ENCODE data around the gene SACS. TPM values are rescaled to one million over a fixed set of nuclear protein-coding genes. Genes with fewer than 3 reads are reported as not detected.

The SACS gene
- total and polyA plus RNA-seq, 2 of the 4 experiments (the other 2 are of a cell fraction), result 14.7 to 121 TPM

DNA sequence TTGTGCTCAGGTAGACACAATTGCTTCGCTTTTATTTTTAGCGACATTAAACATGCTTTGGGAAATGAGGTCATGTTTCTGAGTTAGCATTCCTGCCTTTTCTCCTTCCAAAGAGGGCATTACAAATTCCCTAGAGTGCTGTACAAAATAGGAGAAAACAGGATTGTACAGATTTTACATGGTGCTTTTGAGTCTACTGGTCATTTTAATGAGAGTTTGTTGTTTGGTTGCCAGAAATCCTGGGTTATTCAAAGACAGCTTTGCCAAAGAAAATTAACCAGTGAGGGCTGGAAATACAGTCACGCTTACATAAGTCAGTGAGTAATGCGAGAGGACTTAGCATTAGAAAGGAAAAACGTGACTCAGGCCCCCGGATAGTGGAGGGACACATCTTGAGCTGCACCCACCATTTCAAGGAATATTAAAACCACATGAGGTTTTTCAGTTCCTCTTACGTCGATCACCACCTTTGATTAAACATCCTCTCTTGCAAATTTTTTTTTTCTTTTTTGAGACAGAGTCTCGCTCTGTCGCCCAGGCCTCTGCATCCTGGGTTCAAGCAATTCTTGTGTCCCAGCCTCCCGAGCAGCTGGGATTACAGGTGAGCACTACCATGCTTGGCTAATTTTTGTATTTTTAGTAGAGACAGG lies 55.4 kb downstream of the SACS start (continued):
- TF ChIP-seq NFE2L2 (IDR thresholded peaks at IDR 0.05; ENCODE audit: low read depth, low read length) (peak; percentile 49; the same call in 1 of the 2 replicates), CEBPB (IDR thresholded peaks at IDR 0.05; ENCODE audit: low read depth, low read length) (peak; percentile 34; the same call in 1 of the 2 replicates), POLR2A (IDR thresholded peaks at IDR 0.05; ENCODE audit: low read depth, low read length) (no peak)

DNA sequence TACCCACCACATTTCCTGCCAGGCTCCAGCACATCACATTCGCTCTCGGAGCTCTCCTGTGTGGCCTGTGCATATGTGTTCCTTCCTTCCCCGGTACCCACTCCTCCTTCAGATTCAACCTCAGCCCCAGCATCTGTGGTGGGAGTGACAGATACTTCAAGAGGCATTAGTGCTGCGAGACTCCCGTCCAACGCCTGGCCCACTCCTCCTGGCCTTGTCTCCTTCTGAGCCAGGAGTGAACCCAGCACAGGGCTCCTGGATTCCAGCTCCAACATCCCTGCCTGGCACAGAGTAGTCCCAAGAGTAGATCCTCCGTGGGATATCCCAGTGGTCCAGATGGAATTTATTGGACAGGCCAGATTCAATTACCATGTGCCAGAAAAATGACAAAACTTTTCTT lies 55.9 kb downstream of the SACS start:
- dilution Hi-C loops (cut with HindIII; ENCODE audit: low sequenced_read_pairs, unreplicated experiment), result no loop called here
- Histone ChIP-seq H2BK120ac (ENCODE audit: low read depth, low read length) (peak overlapping the region; percentile 98), H3K36me3 (ENCODE audit: control insufficient read depth, insufficient read depth, low read length) (peaks cover 7% of the 10 kb centered on the region), H3K18ac (ENCODE audit: low read depth, low read length) (peak overlapping the region; percentile 97), H3K27me3 (ENCODE audit: control insufficient read depth, insufficient read depth, low read length) (no peaks in the 10 kb centered on the region), H3K4me1 (ENCODE audit: control insufficient read depth, insufficient read depth, low read length) (peaks cover 23% of the 10 kb centered on the region), H3K9ac (ENCODE audit: low read depth, low read length) (peak overlapping the region; percentile 33), H2BK15ac (ENCODE audit: low read depth, low read length) (peak overlapping the region; percentile 95), H3K23ac (ENCODE audit: low read depth, low read length) (peak overlapping the region; percentile 80), H2AK5ac (ENCODE audit: low read depth, low read length) (peak overlapping the region; percentile 98), H3K9me3 (ENCODE audit: control insufficient read depth, insufficient read depth, low read length) (no peaks in the 10 kb centered on the region), H3K79me1 (ENCODE audit: low read depth in 1 of 2, low read length in 2 of 2) (peaks cover 8 to 51% of the 10 kb centered on the region in 2 experiments), H3K4ac (ENCODE audit: low read depth, low read length) (peak overlapping the region; percentile 98), H4K91ac (ENCODE audit: insufficient read depth, low read depth, low read length) (peak overlapping the region; percentile 95), H2AFZ (replicated peaks; ENCODE audit: low read length, poor library complexity) (peak overlapping the region; percentile 58), H3K4me3 (ENCODE audit: insufficient read depth, low read depth, low read length) (no peak overlapping the region), H4K8ac (ENCODE audit: low read depth in 2 of 2, low read length in 2 of 2) (peak overlapping the region; percentile 44 to 86), H3K56ac (ENCODE audit: extremely low read depth, insufficient read depth, low read length) (peak overlapping the region; percentile 88), H2AK9ac (replicated peaks; ENCODE audit: low read depth, low read length, poor library complexity) (peak overlapping the region; percentile 70), H3K9me1 (ENCODE audit: insufficient read depth, low read length) (peaks cover 27% of the 10 kb centered on the region), H3K14ac (replicated peaks; ENCODE audit: low read depth, low read length) (peak overlapping the region; percentile 93), H3K27ac (ENCODE audit: insufficient read depth, low read length) (peak overlapping the region; percentile 99), H2BK5ac (ENCODE audit: low read depth, low read length, poor library complexity, severe bottlenecking) (peak overlapping the region; percentile 95), H4K20me1 (ENCODE audit: insufficient read depth, low read length) (peaks cover 12% of the 10 kb centered on the region), H4K5ac (ENCODE audit: low read depth, low read length) (peak overlapping the region; percentile 95), H3K4me2 (ENCODE audit: low read depth, low read length) (peak overlapping the region; percentile 54), H2BK20ac (ENCODE audit: low read depth, low read length) (peak overlapping the region; percentile 97)
- in situ Hi-C loops (cut with MboI; ENCODE audit: low sequenced_read_pairs), result no loop called here
- ChIA-PET CTCF (no interaction called here), POLR2A (ENCODE audit: unreplicated experiment) (no interaction called here)
- intact Hi-C loops (cut with micrococcal nuclease), result loop anchor here (5.0 to 10.0 kb wide), 5 partner anchors 70 to 520 kb away; partner anchors contain the start of genes C1QTNF9B and TNFRSF19
- no TSS peak for BruUV-seq (replicated peaks)
- no CpG with 5 or more reads among the region's 7 CpGs for WGBS, 2 experiments (ENCODE audit: extremely low coverage in 2 of 2, insufficient read length in 1 of 2)
- no peak for ATAC-seq (ENCODE audit: low read depth)
- DNase-seq, result no peak
- TF ChIP-seq, protein P1, sequence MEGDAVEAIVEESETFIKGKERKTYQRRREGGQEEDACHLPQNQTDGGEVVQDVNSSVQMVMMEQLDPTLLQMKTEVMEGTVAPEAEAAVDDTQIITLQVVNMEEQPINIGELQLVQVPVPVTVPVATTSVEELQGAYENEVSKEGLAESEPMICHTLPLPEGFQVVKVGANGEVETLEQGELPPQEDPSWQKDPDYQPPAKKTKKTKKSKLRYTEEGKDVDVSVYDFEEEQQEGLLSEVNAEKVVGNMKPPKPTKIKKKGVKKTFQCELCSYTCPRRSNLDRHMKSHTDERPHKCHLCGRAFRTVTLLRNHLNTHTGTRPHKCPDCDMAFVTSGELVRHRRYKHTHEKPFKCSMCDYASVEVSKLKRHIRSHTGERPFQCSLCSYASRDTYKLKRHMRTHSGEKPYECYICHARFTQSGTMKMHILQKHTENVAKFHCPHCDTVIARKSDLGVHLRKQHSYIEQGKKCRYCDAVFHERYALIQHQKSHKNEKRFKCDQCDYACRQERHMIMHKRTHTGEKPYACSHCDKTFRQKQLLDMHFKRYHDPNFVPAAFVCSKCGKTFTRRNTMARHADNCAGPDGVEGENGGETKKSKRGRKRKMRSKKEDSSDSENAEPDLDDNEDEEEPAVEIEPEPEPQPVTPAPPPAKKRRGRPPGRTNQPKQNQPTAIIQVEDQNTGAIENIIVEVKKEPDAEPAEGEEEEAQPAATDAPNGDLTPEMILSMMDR (conservative IDR thresholded peaks at IDR 0.05; ENCODE audit: low read depth, low read length), result no peak
- TF ChIP-seq NFE2L2 (IDR thresholded peaks at IDR 0.05; ENCODE audit: low read depth, low read length) (no peak), POLR2A (IDR thresholded peaks at IDR 0.05; ENCODE audit: low read depth, low read length) (no peak), RAD21 (IDR thresholded peaks at IDR 0.05; ENCODE audit: low read length) (no peak), CEBPB (IDR thresholded peaks at IDR 0.05; ENCODE audit: low read depth, low read length) (no peak), BHLHE40 (IDR thresholded peaks at IDR 0.05; ENCODE audit: low read depth, low read length) (no peak), MAZ (IDR thresholded peaks at IDR 0.05; ENCODE audit: borderline replicate concordance, low read depth, low read length) (no peak), RFX5 (IDR thresholded peaks at IDR 0.05; ENCODE audit: low read depth, low read length) (no peak), MAFK (IDR thresholded peaks at IDR 0.05; ENCODE audit: low read depth, low read length) (no peak), SMC3 (IDR thresholded peaks at IDR 0.05; ENCODE audit: low read depth, low read length) (no peak), CHD1 (IDR thresholded peaks at IDR 0.05; ENCODE audit: low read depth, low read length) (no peak), MXI1 (IDR thresholded peaks at IDR 0.05; ENCODE audit: borderline replicate concordance, low read depth, low read length) (no peak)
- TF ChIP-seq, protein P2, sequence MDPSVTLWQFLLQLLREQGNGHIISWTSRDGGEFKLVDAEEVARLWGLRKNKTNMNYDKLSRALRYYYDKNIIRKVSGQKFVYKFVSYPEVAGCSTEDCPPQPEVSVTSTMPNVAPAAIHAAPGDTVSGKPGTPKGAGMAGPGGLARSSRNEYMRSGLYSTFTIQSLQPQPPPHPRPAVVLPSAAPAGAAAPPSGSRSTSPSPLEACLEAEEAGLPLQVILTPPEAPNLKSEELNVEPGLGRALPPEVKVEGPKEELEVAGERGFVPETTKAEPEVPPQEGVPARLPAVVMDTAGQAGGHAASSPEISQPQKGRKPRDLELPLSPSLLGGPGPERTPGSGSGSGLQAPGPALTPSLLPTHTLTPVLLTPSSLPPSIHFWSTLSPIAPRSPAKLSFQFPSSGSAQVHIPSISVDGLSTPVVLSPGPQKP (IDR thresholded peaks at IDR 0.05; ENCODE audit: borderline replicate concordance, low read depth, low read length), result no peak

All from IMR-90 (cell line).